Peyer's patch (tissue), 4 donors: ENCODE data around the gene AOPEP. TPM values are rescaled to one million over a fixed set of nuclear protein-coding genes. Genes with fewer than 3 reads are reported as not detected.
A peak's percentile ranks its signal among the peaks of the same experiment; 100 is the strongest.

ENCODE experiments used
- DNase-seq, 3 donors: peaks; one replicate each; pipeline ENCODE4 v3.0.0-alpha.2; 2017 to 2019
- H3K27ac ChIP-seq, 4 donors: fragments of 200-600 bp; sonication (generic); one replicate each; pipeline ENCODE4 v1.5.1; 2016 to 2019
- H3K27me3 ChIP-seq, 2 donors: fragments of 200-600 bp; sonication (generic); one replicate each; pipeline ENCODE4 v1.5.1; 2019
- H3K36me3 ChIP-seq, 3 donors: fragments of 200-600 bp; sonication (generic); one replicate each; pipeline ENCODE4 v1.5.1; 2016 to 2019
- H3K4me1 ChIP-seq, 4 donors: fragments of 200-600 bp; sonication (generic); one replicate each; pipeline ENCODE4 v1.5.1; 2016 to 2019
- H3K4me3 ChIP-seq, 4 donors: fragments of 200-600 bp; sonication (generic); 1 replicate in 3 of 4; 2 replicates in 1 of 4; pipeline ENCODE4 v1.5.1; 2016 to 2019; ENCODE audit warnings: mild to moderate bottlenecking in 1 of 4
- H3K9me3 ChIP-seq, 4 donors: fragments of 200-600 bp; sonication (generic); one replicate each; pipeline ENCODE4 v1.5.1; 2016 to 2019; ENCODE audit warnings: mild to moderate bottlenecking in 1 of 4
- CTCF ChIP-seq, 6 experiments: fragments of 450-650 bp in 4 of 6; fragments of 200-600 bp in 2 of 6; sonication (generic) in 1 of 6; IDR thresholded peaks; one replicate each; pipeline ENCODE4 v1.5.1; 2017 to 2019; ENCODE audit warnings: antibody characterized with exemption in 6 of 6, mild to moderate bottlenecking in 3 of 6, moderate library complexity in 1 of 6
- POLR2A ChIP-seq, 2 donors: fragments of 450-650 bp; IDR thresholded peaks; one replicate each; pipeline ENCODE4 v1.5.1; 2017; ENCODE audit warnings: antibody characterized with exemption in 2 of 2, mild to moderate bottlenecking in 2 of 2, moderate library complexity in 2 of 2
- total RNA-seq, 4 donors: library from RNA; depleted of rRNA; stranded (reverse); fragments of >200 nt; gene quantifications; one replicate each; pipeline ENCODE4 v1.1.0, GENCODE V29; 2016

AOPEP gene
- total RNA-seq, 4 donors from 2014 or later = 83.5 to 272 (median 117) TPM

- Histone ChIP-seq H3K9me3 (no peaks in the 10 kb centered on the region), H3K36me3 (no peaks in the 10 kb centered on the region), H3K4me3 (no peak overlapping the region), H3K4me1 (peaks cover 0 to 76% (median 2%) of the 10 kb centered on the region in 4 donors), H3K27me3 (no peaks in the 10 kb centered on the region), H3K27ac (peak overlapping the region in 1 of 4 donors; percentile 28)
- peak in 1 of 3 donors; percentile 55 for DNase-seq
- peak in 2 of 6 experiments; percentile 8 to 33 for TF ChIP-seq CTCF (IDR thresholded peaks at IDR 0.05)
- no peak for TF ChIP-seq POLR2A (IDR thresholded peaks at IDR 0.05)
Observed at GRCh38 chr9:95073042-95073607, 346.6 kb downstream of the AOPEP start.

- no peak overlapping the region for H3K4me3 ChIP-seq
- DNase-seq = no peak
- peak overlapping the region in 1 of 4 donors; percentile 26 for H3K27ac ChIP-seq
- no peaks in the 10 kb centered on the region for H3K9me3 ChIP-seq
- TF ChIP-seq POLR2A (IDR thresholded peaks at IDR 0.05) (no peak), CTCF (IDR thresholded peaks at IDR 0.05) (no peak)
- H3K36me3 ChIP-seq = no peaks in the 10 kb centered on the region
- H3K27me3 ChIP-seq = no peaks in the 10 kb centered on the region
- peaks cover 0 to 84% (median 2%) of the 10 kb centered on the region in 4 donors for H3K4me1 ChIP-seq
Observed at GRCh38 chr9:95073918-95074317, 347.4 kb downstream of the AOPEP start.

- peak in 1 of 3 donors; percentile 79 for DNase-seq
- no peak overlapping the region for H3K4me3 ChIP-seq
- H3K36me3 ChIP-seq = no peaks in the 10 kb centered on the region
- no peaks in the 10 kb centered on the region for H3K27me3 ChIP-seq
- peak overlapping the region in 2 of 4 donors; percentile 13 to 26 for H3K27ac ChIP-seq
- no peak for TF ChIP-seq POLR2A (IDR thresholded peaks at IDR 0.05)
- no peak for TF ChIP-seq CTCF (IDR thresholded peaks at IDR 0.05)
- H3K9me3 ChIP-seq = no peaks in the 10 kb centered on the region
- H3K4me1 ChIP-seq = peaks cover 0 to 85% (median 2%) of the 10 kb centered on the region in 4 donors
Observed at GRCh38 chr9:95074632-95075031, 348.1 kb downstream of the AOPEP start.

- Histone ChIP-seq H3K27me3 (no peaks in the 10 kb centered on the region), H3K4me3 (no peak overlapping the region), H3K9me3 (no peaks in the 10 kb centered on the region), H3K4me1 (peaks cover 0 to 74% (median 2%) of the 10 kb centered on the region in 4 donors), H3K36me3 (peaks cover 0 to 4% (median 0%) of the 10 kb centered on the region in 3 donors), H3K27ac (peak overlapping the region in 1 of 4 donors; percentile 12)
- TF ChIP-seq CTCF (IDR thresholded peaks at IDR 0.05) (no peak), POLR2A (IDR thresholded peaks at IDR 0.05) (no peak)
- DNase-seq = no peak
Observed at GRCh38 chr9:95075700-95076099, 349.2 kb downstream of the AOPEP start.

GRCh38 chr9:95076696-95077052 is 350.2 kb downstream of the AOPEP start:
- Histone ChIP-seq H3K9me3 (no peaks in the 10 kb centered on the region), H3K27me3 (no peaks in the 10 kb centered on the region), H3K4me1 (peaks cover 0 to 65% (median 2%) of the 10 kb centered on the region in 4 donors), H3K36me3 (peaks cover 0 to 14% (median 0%) of the 10 kb centered on the region in 3 donors), H3K4me3 (no peak overlapping the region), H3K27ac (peak overlapping the region in 3 of 4 donors; percentile 17 to 72 (median 59))
- TF ChIP-seq CTCF (IDR thresholded peaks at IDR 0.05) (no peak), POLR2A (IDR thresholded peaks at IDR 0.05) (no peak)
- DNase-seq = peak in 1 of 3 donors; percentile 10
